Fibroblast of skin of left quadriceps (primary cell): ENCODE data around the gene XRCC4.
"Not testable (repeated sequence)": the region's sequence is repeated elsewhere in the genome, so short reads cannot be mapped to it uniquely, and the experiment has no call there.

Experiments used
- DNase-seq, 2 experiments: peaks; one replicate each; pipeline ENCODE4 v3.0.0-alpha.2; 2013; ENCODE audit warnings: low read depth in 2 of 2

XRCC4 gene

GRCh38 chr5:83179966-83180365 lies 102.6 kb downstream of the XRCC4 start:
- peak; percentile 32 to 47 for DNase-seq

GRCh38 chr5:83184534-83184933 lies 107.2 kb downstream of the XRCC4 start:
- DNase-seq, result no peak

GRCh38 chr5:83192947-83193346 lies 115.6 kb downstream of the XRCC4 start:
- no peak for DNase-seq

GRCh38 chr5:83197326-83197967 lies 120.1 kb downstream of the XRCC4 start:
- no peak for DNase-seq

- DNase-seq, result no peak
Measured at GRCh38 chr5:83199126-83199525, 121.8 kb downstream of the XRCC4 start.

- no peak for DNase-seq
Measured at GRCh38 chr5:83204651-83205050, 127.3 kb downstream of the XRCC4 start.

GRCh38 chr5:83209963-83210362 lies 132.6 kb downstream of the XRCC4 start:
- DNase-seq, result no peak

GRCh38 chr5:83219077-83219476 lies 141.7 kb downstream of the XRCC4 start:
- DNase-seq, result no peak

- DNase-seq, result no peak
Measured at GRCh38 chr5:83219495-83219894, 142.1 kb downstream of the XRCC4 start.

GRCh38 chr5:83220331-83220730 lies 143.0 kb downstream of the XRCC4 start:
- no peak for DNase-seq

GRCh38 chr5:83222906-83223305 lies 145.6 kb downstream of the XRCC4 start:
- DNase-seq, result no peak

- DNase-seq, result no peak
Measured at GRCh38 chr5:83227611-83228010, 150.3 kb downstream of the XRCC4 start.

- no peak for DNase-seq
Measured at GRCh38 chr5:83230511-83230910, 153.2 kb downstream of the XRCC4 start.

- no peak for DNase-seq
Measured at GRCh38 chr5:83244516-83244915, 167.2 kb downstream of the XRCC4 start.

GRCh38 chr5:83245037-83245436 lies 167.7 kb downstream of the XRCC4 start:
- no peak for DNase-seq

GRCh38 chr5:83246071-83246470 lies 168.7 kb downstream of the XRCC4 start:
- DNase-seq, result no peak

GRCh38 chr5:83249156-83249555 lies 171.8 kb downstream of the XRCC4 start:
- no peak for DNase-seq

- no peak for DNase-seq
Measured at GRCh38 chr5:83251849-83252248, 174.5 kb downstream of the XRCC4 start.

- DNase-seq, result no peak
Measured at GRCh38 chr5:83253720-83254119, 176.4 kb downstream of the XRCC4 start.

GRCh38 chr5:83255268-83255667 lies 177.9 kb downstream of the XRCC4 start:
- peak in 1 of 2 experiments; percentile 2 for DNase-seq

- no peak for DNase-seq
Measured at GRCh38 chr5:83256091-83256780, 178.9 kb downstream of the XRCC4 start.

- not testable (repeated sequence) for DNase-seq
Measured at GRCh38 chr5:83257684-83258083, 180.3 kb downstream of the XRCC4 start.

GRCh38 chr5:83265318-83265717 lies 188.0 kb downstream of the XRCC4 start:
- DNase-seq, result no peak

- no peak for DNase-seq
Measured at GRCh38 chr5:83270311-83270710, 193.0 kb downstream of the XRCC4 start.
